Suprapubic skin (tissue), 4 donors: ENCODE data around the gene ATP11A. TPM values are rescaled to one million over a fixed set of nuclear protein-coding genes. Genes with fewer than 3 reads are reported as not detected.
A peak's percentile ranks its signal among the peaks of the same experiment; 100 is the strongest.

Experiments
- DNase-seq, 2 donors: peaks; one replicate each; pipeline ENCODE4 v3.0.0-alpha.2; 2019; ENCODE audit warnings: low spot score in 2 of 2
- H3K27ac ChIP-seq: fragments of 200-600 bp; sonication (generic); one replicate; pipeline ENCODE4 v1.5.1; 2019
- H3K27me3 ChIP-seq: fragments of 200-600 bp; sonication (generic); one replicate; pipeline ENCODE4 v1.5.1; 2019
- H3K36me3 ChIP-seq: fragments of 200-600 bp; sonication (generic); one replicate; pipeline ENCODE4 v1.5.1; 2019
- H3K4me1 ChIP-seq: fragments of 200-600 bp; sonication (generic); one replicate; pipeline ENCODE4 v1.5.1; 2019
- H3K4me3 ChIP-seq: fragments of 200-600 bp; sonication (generic); one replicate; pipeline ENCODE4 v1.5.1; 2019; ENCODE audit warnings: mild to moderate bottlenecking
- H3K9me3 ChIP-seq: fragments of 200-600 bp; sonication (generic); one replicate; pipeline ENCODE4 v1.5.1; 2019
- CTCF ChIP-seq, 2 donors: fragments of 200-600 bp in 1 of 2; fragments of 450-650 bp in 1 of 2; sonication (generic) in 1 of 2; IDR thresholded peaks; one replicate each; pipeline ENCODE4 v1.5.1; 2016 to 2019; ENCODE audit warnings: antibody characterized with exemption in 2 of 2, mild to moderate bottlenecking in 1 of 2, moderate library complexity in 1 of 2
- EP300 ChIP-seq: sonication (generic); formaldehyde crosslinking; IDR thresholded peaks from one replicate; pipeline ENCODE4 v1.6.1; 2017; ENCODE audit warnings: antibody characterized with exemption
- POLR2A ChIP-seq, 2 donors: fragments of 450-650 bp; IDR thresholded peaks; one replicate each; pipeline ENCODE4 v1.6.1; 2017; ENCODE audit warnings: antibody characterized with exemption in 2 of 2, mild to moderate bottlenecking in 2 of 2, moderate library complexity in 2 of 2
- POLR2AphosphoS5 ChIP-seq, 3 donors: sonication (generic); formaldehyde crosslinking; IDR thresholded peaks; one replicate each; pipeline ENCODE4 v1.6.1; 2017; ENCODE audit warnings: antibody characterized with exemption in 3 of 3
- WGBS: methylation state at CpG from one replicate; pipeline ENCODE4 v1.1.5; 2018; 5-methylcytosine and 5-hydroxymethylcytosine counted together
- total RNA-seq, 4 donors: library from RNA; depleted of rRNA; stranded (reverse); fragments of >200 nt; gene quantifications; one replicate each; pipeline ENCODE4 v1.1.0, GENCODE V29; 2016

Gene ATP11A
- total RNA-seq, 4 donors from 2014 or later = 22.8 to 51.0 (median 39.8) TPM

- Histone ChIP-seq H3K36me3 (no peaks in the 10 kb centered on the region), H3K4me3 (no peak overlapping the region), H3K4me1 (peaks cover 35% of the 10 kb centered on the region), H3K27me3 (no peaks in the 10 kb centered on the region), H3K9me3 (no peaks in the 10 kb centered on the region), H3K27ac (no peak overlapping the region)
- WGBS = 92% methylated on average over 41 of the region's 53 CpGs
- TF ChIP-seq CTCF (IDR thresholded peaks at IDR 0.05) (no peak), EP300 (no peak), POLR2A (IDR thresholded peaks at IDR 0.05) (no peak), POLR2AphosphoS5 (IDR thresholded peaks at IDR 0.05) (no peak)
- peak in 1 of 2 donors; percentile 55 for DNase-seq
Observed at GRCh38 chr13:112696001-112696868, 6.4 kb downstream of the ATP11A start.

GRCh38 chr13:112696869-112697465, 7.1 kb downstream of the ATP11A start:
- Histone ChIP-seq H3K4me3 (no peak overlapping the region), H3K27ac (no peak overlapping the region), H3K27me3 (no peaks in the 10 kb centered on the region), H3K4me1 (peaks cover 28% of the 10 kb centered on the region), H3K9me3 (no peaks in the 10 kb centered on the region), H3K36me3 (no peaks in the 10 kb centered on the region)
- TF ChIP-seq POLR2A (IDR thresholded peaks at IDR 0.05) (no peak), EP300 (no peak), POLR2AphosphoS5 (IDR thresholded peaks at IDR 0.05) (no peak), CTCF (IDR thresholded peaks at IDR 0.05) (no peak)
- WGBS = 95% methylated on average over 34 of the region's 34 CpGs
- DNase-seq = peak in 1 of 2 donors; percentile 42

- no peaks in the 10 kb centered on the region for H3K36me3 ChIP-seq
- TF ChIP-seq CTCF (IDR thresholded peaks at IDR 0.05) (no peak), EP300 (no peak), POLR2AphosphoS5 (IDR thresholded peaks at IDR 0.05) (no peak), POLR2A (IDR thresholded peaks at IDR 0.05) (no peak)
- 46% methylated on average over 15 of the region's 19 CpGs for WGBS
- peaks cover 24% of the 10 kb centered on the region for H3K4me1 ChIP-seq
- H3K27ac ChIP-seq = no peak overlapping the region
- peak in 1 of 2 donors; percentile 69 for DNase-seq
- H3K27me3 ChIP-seq = no peaks in the 10 kb centered on the region
- no peaks in the 10 kb centered on the region for H3K9me3 ChIP-seq
- no peak overlapping the region for H3K4me3 ChIP-seq
Observed at GRCh38 chr13:112697756-112698655, 8.2 kb downstream of the ATP11A start.

GRCh38 chr13:112699322-112699918, 9.6 kb downstream of the ATP11A start:
- Histone ChIP-seq H3K27me3 (no peaks in the 10 kb centered on the region), H3K4me3 (no peak overlapping the region), H3K36me3 (no peaks in the 10 kb centered on the region), H3K4me1 (peaks cover 20% of the 10 kb centered on the region), H3K9me3 (no peaks in the 10 kb centered on the region), H3K27ac (no peak overlapping the region)
- TF ChIP-seq POLR2AphosphoS5 (IDR thresholded peaks at IDR 0.05) (no peak), POLR2A (IDR thresholded peaks at IDR 0.05) (no peak), EP300 (no peak), CTCF (IDR thresholded peaks at IDR 0.05) (no peak)
- 90% methylated on average over 13 of the region's 13 CpGs for WGBS
- peak in 1 of 2 donors; percentile 28 for DNase-seq
